Stimulated activated CD4-positive, alpha-beta T cell treated with anti-CD3 and anti-CD28 coated beads, Interleukin-1b, Interleukin-23, amount 100 ng/mL, for 24 hours (primary cell): ENCODE measurements around the gene DUS4L.

Experiments
- DNase-seq, 4 experiments: peaks; one replicate each; pipeline ENCODE4 v3.0.0-alpha.2; 2020; ENCODE audit warnings: low read depth in 4 of 4, low spot score in 1 of 4

The DUS4L gene

DNA sequence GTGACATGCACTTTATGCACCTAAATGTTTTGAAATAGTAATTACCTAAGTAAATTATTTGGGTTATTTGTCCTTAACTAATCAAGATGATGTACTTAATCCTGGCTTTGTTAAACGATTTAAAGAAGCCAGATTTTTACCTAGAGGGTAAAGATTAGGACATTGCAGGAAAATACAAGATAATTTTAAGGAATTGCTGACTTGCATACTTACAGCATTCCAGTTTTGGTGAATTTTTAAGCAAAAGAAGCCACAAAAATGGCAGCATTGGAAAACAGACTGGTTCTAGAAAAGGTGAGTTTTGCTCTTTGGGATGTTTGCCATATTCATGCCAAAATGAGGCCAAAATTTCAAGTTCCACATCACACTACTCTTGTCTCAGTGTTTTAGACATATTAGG, 49.7 kb downstream of the DUS4L start:
- no peak for DNase-seq

DNA sequence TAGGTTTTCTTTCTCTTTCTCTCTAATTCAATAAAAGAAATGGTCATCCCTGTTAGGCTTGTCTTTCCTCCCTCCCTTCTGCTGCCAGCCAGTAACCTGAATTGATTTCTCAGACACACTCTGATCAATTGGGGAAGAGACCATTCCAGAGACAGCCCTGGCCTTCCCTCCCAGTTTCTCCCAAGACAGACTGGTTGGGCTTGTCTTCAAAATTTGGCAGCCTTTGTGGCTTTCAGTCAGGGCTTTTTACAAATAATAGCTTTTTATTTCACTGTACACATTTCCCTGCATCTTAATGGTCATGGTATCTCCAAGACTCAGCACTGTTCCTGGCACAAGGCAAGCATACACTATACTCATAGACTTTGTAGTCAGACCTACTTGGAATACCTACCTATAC, 50.2 kb downstream of the DUS4L start:
- DNase-seq: no peak

GRCh38 chr7:107614425-107614824, 50.7 kb downstream of the DUS4L start:
- no peak for DNase-seq

DNA sequence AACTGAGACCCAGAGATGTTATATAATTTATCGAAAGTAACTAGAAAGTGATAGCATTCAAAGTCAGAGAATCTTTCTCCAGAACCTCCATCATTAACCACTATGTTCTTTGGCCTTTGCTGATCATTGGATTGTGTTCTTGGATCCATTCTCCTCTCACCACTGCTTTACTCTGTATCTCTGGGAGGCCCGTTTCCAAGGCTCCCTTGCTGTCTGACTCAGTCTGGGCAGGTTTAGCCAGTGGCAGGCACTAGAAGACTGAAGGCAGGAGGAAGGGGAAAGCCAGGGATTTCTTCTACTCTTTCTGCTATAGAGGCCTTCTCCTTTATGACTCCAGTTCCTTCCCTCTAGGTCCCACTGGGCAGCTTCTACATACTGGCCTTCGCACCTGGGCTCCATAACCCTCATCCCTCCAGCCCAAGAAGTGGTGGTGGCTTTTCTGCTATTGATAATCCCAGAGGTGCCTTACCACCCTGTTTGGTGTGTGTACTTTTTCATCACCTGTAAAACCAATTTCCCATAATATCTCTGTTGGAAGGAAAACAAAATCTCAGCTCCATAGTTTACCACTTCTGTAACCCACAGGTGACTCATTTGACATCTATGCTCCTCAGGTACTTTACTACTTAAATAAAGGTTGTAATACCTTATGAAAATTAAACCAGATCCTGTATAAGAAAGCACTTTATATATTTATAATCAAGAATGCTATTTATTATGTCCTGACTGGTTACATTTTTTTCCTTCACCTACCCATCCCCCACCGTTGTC, 52.3 kb downstream of the DUS4L start:
- DNase-seq: no peak

DNA sequence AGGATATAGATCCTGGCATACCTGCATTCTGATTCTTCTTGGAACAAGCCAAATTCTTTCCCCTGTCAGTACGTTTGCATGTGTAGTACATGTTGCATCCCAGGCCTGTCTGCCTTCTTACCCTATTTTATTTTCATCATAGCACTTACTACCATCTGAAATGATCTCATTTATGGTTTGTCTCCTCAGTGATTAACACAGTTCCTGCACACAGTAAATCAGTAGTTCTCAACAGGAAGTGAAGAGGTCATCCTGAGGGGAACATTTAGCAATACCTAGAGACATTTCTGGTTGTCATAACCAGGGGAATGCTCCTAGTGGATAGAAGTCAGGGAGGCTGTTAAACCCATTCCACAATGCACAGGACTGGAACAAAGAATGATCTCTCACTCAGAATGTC, 58.7 kb downstream of the DUS4L start:
- DNase-seq: no peak

- DNase-seq: no peak
Observed at GRCh38 chr7:107622894-107623293, 59.1 kb downstream of the DUS4L start.

GRCh38 chr7:107627002-107627401, 63.2 kb downstream of the DUS4L start:
- no peak for DNase-seq
